DLD1 (cell line): Measurements from ENCODE around the gene STX11.
"Not testable (repeated sequence)": the region's sequence is repeated elsewhere in the genome, so short reads cannot be mapped to it uniquely, and the experiment has no call there.

Experiments
- in situ Hi-C: cut with HindIII; loops from 2 replicates; pipeline ENCODE4 v1.10.0; 2017; ENCODE audit warnings: low sequenced_read_pairs

STX11 gene

DNA sequence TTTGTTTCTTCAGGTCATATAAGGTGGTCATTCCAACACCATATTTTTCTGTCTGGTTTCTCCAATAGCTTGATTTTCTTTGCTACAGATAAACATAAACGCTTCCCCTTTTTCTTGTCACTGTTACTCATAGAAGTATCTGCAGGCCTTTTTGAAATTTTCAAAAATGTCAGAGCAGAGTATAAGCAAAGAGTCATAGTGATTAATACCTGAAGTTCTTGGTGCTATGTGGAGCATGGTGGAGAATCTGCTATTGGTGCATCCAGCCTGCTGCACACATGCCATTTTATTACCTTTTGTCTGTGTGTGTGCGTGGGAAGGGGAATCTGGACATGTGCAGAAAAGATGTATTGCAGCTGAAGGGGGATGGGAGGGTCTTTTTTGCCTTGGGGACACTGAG lies 19.7 kb downstream of the STX11 start:
- in situ Hi-C loops = no loop called here

- in situ Hi-C loops = no loop called here
Observed at GRCh38 chr6:144171406-144171805, 21.1 kb downstream of the STX11 start.

DNA sequence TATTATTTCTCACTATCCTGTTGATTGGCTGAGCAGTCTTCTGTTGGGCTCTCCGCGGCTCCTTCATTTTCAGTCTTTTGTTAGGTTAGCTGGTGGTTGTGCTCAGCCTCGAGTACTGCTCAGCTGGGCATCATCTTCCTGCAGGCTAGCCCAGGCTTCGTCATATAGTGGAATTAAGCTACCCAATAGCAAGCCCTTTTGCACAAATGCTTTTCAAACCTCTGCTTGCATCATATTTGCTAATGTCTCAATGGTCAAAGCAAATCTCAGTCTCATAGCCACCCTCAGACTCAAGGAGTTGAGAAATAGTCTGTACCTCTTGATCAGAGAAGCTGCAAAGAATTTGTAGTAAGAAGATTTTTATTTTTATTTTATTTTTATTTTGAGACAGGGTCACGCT lies 23.7 kb downstream of the STX11 start:
- in situ Hi-C loops = no loop called here

DNA sequence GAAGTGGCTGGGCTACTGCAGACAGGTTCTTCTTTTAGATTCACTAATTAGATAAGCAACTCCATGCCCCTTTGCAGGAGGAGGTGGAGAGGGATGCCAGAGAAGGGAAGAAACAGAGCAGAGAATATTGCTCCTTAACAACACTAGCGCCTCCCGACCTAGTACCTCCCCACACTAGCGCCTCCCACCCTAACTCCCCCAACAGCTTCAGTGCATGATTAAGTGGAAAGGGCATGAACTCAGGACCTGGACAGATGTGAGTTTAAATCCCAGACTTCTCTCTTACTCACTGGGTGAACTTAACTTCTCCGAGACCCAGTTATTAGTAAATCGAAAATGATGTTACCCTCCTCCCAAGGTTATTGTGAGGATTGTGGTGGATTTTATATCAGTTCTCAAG lies 25.7 kb downstream of the STX11 start:
- in situ Hi-C loops = no loop called here

GRCh38 chr6:144177726-144178125 lies 27.4 kb downstream of the STX11 start:
- in situ Hi-C loops = no loop called here

DNA sequence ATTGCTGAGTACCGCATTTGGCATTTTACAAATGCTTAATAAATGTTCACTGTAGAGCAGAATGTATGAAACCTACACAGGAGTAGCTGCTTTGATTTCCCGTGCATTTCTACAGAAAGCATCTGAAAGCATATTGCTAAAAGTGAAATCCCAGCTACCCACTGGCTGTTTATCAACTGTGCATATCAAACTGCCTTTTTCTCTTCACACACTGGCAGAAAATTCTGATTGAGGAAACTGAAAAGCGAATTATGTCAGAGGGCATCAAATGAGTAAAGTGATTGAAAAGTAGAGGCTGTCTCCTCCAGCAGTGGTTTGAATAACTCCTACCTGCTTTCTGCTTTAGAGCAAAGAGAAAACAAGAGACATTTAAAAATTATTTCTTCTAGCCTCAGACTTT lies 28.0 kb downstream of the STX11 start:
- in situ Hi-C loops = no loop called here

DNA sequence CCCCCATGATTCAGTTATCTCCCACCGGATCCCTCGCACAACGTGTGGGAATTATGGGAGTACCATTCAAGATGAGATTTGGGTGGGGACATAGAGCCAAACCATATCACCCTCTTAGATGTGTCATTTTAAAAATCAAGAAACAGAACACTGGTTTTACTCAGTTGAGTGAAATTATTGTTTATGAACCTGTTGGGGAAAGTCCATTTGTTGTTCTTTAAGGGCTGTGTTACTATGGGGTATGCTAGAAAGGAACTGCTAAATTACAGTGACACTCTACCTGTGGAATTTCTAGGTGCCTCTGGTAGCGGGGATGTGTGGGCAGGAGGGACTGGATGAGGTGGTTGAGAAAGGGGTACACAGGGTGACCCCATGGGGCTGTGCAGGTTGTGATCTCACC lies 28.9 kb downstream of the STX11 start:
- in situ Hi-C loops = no loop called here

GRCh38 chr6:144179828-144180227 lies 29.5 kb downstream of the STX11 start:
- in situ Hi-C loops = no loop called here

DNA sequence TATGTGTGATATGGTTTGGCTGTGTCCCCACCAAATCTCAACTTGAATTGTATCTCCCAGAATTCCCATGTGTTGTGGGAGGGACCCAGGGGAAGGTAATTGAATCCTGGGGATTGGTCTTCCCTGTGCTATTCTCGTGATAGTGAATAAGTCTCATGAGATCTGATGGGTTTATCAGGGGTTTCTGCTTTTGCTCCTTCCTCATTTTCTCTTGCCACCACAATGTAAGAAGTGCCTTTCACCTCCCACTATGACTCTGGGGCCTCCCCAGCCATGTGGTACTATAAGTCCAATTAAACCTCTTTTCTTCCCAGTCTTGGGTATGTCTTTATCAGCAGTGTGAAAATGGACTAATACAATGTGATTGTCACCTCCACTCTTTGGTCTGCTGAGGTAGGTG lies 30.0 kb downstream of the STX11 start:
- in situ Hi-C loops = not testable (repeated sequence)

DNA sequence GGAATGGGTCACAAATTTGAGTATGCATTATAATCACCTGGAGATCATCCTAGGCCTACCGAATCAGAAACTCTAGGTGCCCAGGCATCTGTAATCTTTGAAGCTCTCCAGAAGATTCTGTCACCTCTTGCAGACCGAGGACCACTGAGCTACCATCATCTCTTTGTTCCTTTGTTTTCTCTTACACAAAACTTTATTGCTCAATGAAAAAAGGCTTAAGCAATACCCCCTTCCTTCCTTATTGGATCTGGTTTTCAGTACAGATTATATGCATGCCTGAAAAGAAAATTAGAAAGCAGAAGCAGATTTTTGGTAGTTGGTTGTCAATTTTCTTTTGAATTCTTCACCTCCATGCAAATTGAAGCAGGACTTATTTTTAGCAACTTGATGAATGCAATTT lies 31.3 kb downstream of the STX11 start:
- in situ Hi-C loops = no loop called here

GRCh38 chr6:144184186-144184585 lies 33.9 kb downstream of the STX11 start:
- in situ Hi-C loops = not testable (repeated sequence)

DNA sequence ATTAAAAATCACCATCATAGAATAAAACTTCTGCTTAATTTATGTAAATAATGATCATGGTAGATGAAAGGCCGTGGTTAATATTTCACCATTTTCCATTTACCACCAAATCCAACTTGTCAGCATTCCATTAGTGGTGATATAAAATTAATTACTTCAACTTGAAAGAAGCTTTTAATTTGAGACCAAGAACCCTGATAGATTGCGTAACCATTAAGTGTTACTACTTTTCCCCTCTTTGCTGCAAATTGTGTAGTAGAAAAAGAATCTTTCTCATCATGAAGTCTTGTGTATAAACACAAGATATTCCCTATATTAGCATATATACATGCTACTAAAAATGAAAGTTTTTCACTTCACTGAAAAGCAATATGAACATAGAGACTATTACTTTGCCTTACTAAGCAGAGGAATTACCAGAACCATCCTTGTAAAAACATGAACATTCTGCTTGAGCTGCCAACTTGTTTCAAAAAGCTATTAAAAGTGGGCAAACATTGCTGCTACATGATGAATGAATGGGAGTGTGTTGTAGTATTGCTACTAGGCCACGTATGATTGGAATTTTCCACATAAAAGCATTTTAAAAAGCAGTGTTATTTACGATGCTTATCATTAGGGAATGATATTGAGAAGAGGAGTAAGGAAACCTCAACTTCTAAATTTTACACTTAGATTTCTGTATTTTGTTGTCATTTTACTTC lies 35.0 kb downstream of the STX11 start:
- in situ Hi-C loops = no loop called here

DNA sequence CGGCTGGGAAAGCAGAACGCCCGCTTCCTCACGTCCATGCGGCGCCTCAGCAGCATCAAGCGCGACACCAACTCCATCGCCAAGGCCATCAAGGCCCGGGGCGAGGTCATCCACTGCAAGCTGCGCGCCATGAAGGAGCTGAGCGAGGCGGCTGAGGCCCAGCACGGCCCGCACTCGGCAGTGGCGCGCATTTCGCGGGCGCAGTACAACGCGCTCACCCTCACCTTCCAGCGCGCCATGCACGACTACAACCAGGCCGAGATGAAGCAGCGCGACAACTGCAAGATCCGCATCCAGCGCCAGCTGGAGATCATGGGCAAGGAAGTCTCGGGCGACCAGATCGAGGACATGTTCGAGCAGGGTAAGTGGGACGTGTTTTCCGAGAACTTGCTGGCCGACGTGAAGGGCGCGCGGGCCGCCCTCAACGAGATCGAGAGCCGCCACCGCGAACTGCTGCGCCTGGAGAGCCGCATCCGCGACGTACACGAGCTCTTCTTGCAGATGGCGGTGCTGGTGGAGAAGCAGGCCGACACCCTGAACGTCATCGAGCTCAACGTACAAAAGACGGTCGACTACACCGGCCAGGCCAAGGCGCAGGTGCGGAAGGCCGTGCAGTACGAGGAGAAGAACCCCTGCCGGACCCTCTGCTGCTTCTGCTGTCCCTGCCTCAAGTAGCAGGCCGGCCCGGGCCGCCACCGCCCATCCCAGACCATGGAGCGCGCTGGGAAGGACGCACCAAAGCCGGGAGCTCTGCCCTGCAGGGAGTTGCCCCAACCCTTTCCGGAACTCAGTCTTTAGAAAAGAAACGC lies 36.7 kb downstream of the STX11 start:
- in situ Hi-C loops = no loop called here

DNA sequence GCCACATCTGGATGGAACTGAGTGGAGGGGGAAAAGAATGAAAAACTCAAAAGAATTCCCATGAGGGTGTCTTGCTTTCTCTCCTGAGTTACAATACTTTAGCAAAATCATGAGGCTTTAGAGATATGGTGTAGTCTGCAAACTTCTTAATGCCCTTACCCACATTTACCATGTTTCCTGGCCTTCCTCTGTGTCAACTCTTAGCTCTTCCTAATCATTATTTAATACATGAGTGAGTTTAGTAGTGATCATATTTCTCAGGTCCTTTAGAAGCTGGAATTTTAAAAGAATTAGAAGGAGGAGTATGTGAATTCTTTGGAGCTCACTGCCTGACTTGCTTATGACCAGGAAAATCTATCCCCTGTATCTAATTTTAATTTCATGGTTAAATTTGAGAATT lies 39.0 kb downstream of the STX11 start:
- in situ Hi-C loops = no loop called here

GRCh38 chr6:144190080-144190479 lies 39.8 kb downstream of the STX11 start:
- in situ Hi-C loops = loop anchor here (5.0 kb wide), 1 partner anchor 88 kb away; no protein-coding TSS in a partner anchor

DNA sequence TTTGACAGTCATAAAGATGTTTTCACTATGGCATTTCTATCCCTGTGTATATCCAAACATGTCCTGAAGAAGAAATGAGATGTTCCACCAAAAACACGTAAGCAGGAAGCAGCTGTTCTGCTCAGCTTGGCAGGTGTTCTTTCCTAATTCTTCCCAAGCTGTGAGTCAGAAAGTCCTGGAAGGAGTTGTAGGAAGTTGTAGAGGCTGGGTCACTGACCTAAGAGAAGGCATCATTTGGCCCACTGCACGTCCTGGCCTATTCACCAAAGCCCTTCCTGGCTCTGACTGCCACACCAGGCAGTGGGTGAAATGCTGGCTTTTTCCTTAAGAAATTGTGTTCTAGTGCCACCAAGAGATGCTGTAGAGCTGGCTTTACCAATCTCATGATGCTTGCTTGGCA lies 40.3 kb downstream of the STX11 start:
- in situ Hi-C loops = loop anchor here (5.0 kb wide), 1 partner anchor 88 kb away; no protein-coding TSS in a partner anchor

GRCh38 chr6:144193181-144193580 lies 42.9 kb downstream of the STX11 start:
- in situ Hi-C loops = loop anchor here (5.0 kb wide), 1 partner anchor 91 kb away; no protein-coding TSS in a partner anchor

GRCh38 chr6:144194293-144194810 lies 44.0 kb downstream of the STX11 start:
- in situ Hi-C loops = loop anchor here (5.0 kb wide), 1 partner anchor 92 kb away; no protein-coding TSS in a partner anchor

GRCh38 chr6:144195671-144196270 lies 45.5 kb downstream of the STX11 start:
- in situ Hi-C loops = no loop called here

GRCh38 chr6:144197919-144198318 lies 47.6 kb downstream of the STX11 start:
- in situ Hi-C loops = no loop called here

DNA sequence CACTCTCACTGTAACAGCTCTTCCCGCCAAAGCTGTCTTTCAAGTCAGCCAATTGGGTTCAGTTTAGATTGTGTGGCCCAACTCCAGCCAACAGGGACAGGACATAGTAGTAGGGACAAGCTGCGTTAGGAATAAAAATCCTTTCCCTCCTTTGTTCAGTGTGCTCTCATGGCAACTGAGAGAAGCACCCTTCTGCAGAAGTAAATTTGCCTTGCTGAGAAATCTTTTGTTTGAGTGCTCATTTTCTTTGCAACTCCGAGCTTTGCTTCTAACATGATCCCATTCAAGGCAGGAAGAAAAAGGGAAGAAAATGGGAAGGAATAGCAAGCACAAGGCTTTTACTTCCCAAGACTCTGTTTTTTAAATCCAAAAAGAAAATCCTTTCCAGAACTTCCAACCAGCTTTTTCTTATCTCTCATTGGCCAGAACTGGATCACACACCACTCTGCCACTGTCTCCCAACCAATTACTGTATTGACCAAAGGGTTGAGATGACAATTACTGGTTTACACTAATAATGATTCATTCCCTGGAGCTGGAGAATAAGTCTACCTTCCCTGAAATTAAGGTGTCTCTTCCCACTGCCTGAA lies 52.7 kb downstream of the STX11 start:
- in situ Hi-C loops = no loop called here
